Measurements from ENCODE around the gene MAN2A2. TPM values are rescaled to one million over a fixed set of nuclear protein-coding genes. Genes with fewer than 3 reads are reported as not detected.

Gene MAN2A2
- total and polyA plus RNA-seq, 2 of the 8 experiments (the other 6 are each of a cell fraction or from before 2014, with no cell fraction given): 23.1 to 29.7 TPM

GRCh38 chr15:90915216-90915807, 12.2 kb downstream of the MAN2A2 start (continued):
- no peak for TF ChIP-seq CHD7 (IDR thresholded peaks at IDR 0.05; ENCODE audit: insufficient replicate concordance, low read length)
